OCI-LY3 (cell line): Measurements from ENCODE around the gene LBR.

Experiments
- H2AFZ ChIP-seq: fragments of 200-600, 300-600 bp; shearing (Covaris generic); 2 replicates; pipeline ENCODE4 v1.6.0; 2014; ENCODE audit warnings: antibody characterized with exemption, low read depth, low read length
- H3K27ac ChIP-seq: fragments of 200-600, 300-600 bp; sonication (generic); 2 replicates; pipeline ENCODE4 v1.5.1; 2014; ENCODE audit warnings: mild to moderate bottlenecking, low read length, moderate library complexity, mixed read lengths
- H3K27me3 ChIP-seq: fragments of 200-600, 300-600 bp; sonication (generic); 2 replicates; pipeline ENCODE4 v1.6.1; 2014; ENCODE audit warnings: low read depth, low read length, mixed read lengths
- H3K36me3 ChIP-seq: fragments of 200-600, 300-600 bp; sonication (generic); replicated peaks from 2 replicates; pipeline ENCODE3; 2014; ENCODE audit warnings: low read depth, low read length, mixed read lengths
- H3K4me1 ChIP-seq: fragments of 300-600, 200-600 bp; sonication (generic); 2 replicates; pipeline ENCODE4 v1.6.1; 2014; ENCODE audit warnings: low read length, mixed read lengths
- H3K4me2 ChIP-seq: fragments of 200-600, 300-600 bp; sonication (generic); 2 replicates; pipeline ENCODE4 v1.6.1; 2014; ENCODE audit warnings: low read length, mixed read lengths
- H3K4me3 ChIP-seq: fragments of 300-600, 200-600 bp; sonication (generic); 2 replicates; pipeline ENCODE4 v1.5.1; 2014; ENCODE audit warnings: antibody characterized with exemption, mild to moderate bottlenecking, low read length, moderate library complexity
- H3K79me2 ChIP-seq: fragments of 300-600, 200-600 bp; shearing (Covaris generic); 2 replicates; pipeline ENCODE4 v1.6.1; 2014; ENCODE audit warnings: mild to moderate bottlenecking, low read length, mixed read lengths
- H3K9ac ChIP-seq: fragments of 300-600, 200-600 bp; shearing (Covaris generic); 2 replicates; pipeline ENCODE4 v1.6.0; 2014; ENCODE audit warnings: mild to moderate bottlenecking, low read length, moderate library complexity
- H3K9me3 ChIP-seq: fragments of 200-600, 300-600 bp; shearing (Covaris generic); 2 replicates; pipeline ENCODE4 v1.6.1; 2014; ENCODE audit warnings: low read length, mixed read lengths; ENCODE audit not compliant: insufficient read depth
- H4K20me1 ChIP-seq: fragments of 200-600, 300-600 bp; sonication (generic); 2 replicates; pipeline ENCODE4 v1.6.1; 2016; ENCODE audit warnings: low read length, mixed read lengths; ENCODE audit not compliant: insufficient read depth
- EZH2phosphoT487 ChIP-seq: fragments of 200-600 bp; shearing (Covaris generic); IDR thresholded peaks from 2 replicates; pipeline ENCODE4 v1.6.1; 2018; ENCODE audit warnings: antibody characterized with exemption, mixed run types, low read depth
- TF ChIP-seq, protein P1 (sequence below): fragments of 200-600, 300-600 bp; sonication (generic); IDR thresholded peaks from 2 replicates; pipeline ENCODE4 v1.5.1; 2014; ENCODE audit warnings: antibody characterized with exemption, low read length, low read depth

The LBR gene

GRCh38 chr1:225461533-225462428, 33.9 kb upstream of the LBR start:
- Histone ChIP-seq H3K4me3 (no peak overlapping the region), H2AFZ (no peak overlapping the region), H3K4me2 (no peak overlapping the region), H3K27me3 (0 out of 2 replicates have a peak, but pooled peaks cover 4% of the 10 kb centered on the region), H3K9me3 (no peaks in the 10 kb centered on the region), H3K27ac (no peak overlapping the region), H3K9ac (no peak overlapping the region), H3K36me3 (no peaks in the 10 kb centered on the region), H3K79me2 (no peaks in the 10 kb centered on the region), H3K4me1 (peaks cover 4% of the 10 kb centered on the region), H4K20me1 (no peaks in the 10 kb centered on the region)
- no peak for TF ChIP-seq EZH2phosphoT487

GRCh38 chr1:225460737-225461532, 33.1 kb upstream of the LBR start:
- TF ChIP-seq EZH2phosphoT487: no peak
- TF ChIP-seq, protein P1, sequence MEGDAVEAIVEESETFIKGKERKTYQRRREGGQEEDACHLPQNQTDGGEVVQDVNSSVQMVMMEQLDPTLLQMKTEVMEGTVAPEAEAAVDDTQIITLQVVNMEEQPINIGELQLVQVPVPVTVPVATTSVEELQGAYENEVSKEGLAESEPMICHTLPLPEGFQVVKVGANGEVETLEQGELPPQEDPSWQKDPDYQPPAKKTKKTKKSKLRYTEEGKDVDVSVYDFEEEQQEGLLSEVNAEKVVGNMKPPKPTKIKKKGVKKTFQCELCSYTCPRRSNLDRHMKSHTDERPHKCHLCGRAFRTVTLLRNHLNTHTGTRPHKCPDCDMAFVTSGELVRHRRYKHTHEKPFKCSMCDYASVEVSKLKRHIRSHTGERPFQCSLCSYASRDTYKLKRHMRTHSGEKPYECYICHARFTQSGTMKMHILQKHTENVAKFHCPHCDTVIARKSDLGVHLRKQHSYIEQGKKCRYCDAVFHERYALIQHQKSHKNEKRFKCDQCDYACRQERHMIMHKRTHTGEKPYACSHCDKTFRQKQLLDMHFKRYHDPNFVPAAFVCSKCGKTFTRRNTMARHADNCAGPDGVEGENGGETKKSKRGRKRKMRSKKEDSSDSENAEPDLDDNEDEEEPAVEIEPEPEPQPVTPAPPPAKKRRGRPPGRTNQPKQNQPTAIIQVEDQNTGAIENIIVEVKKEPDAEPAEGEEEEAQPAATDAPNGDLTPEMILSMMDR: no peak
- no peaks in the 10 kb centered on the region for H4K20me1 ChIP-seq
- H3K27me3 ChIP-seq: 0 out of 2 replicates have a peak, but pooled peaks cover 4% of the 10 kb centered on the region
- no peak overlapping the region for H3K4me2 ChIP-seq
- no peak overlapping the region for H3K27ac ChIP-seq
- H2AFZ ChIP-seq: no peak overlapping the region
- H3K9me3 ChIP-seq: no peaks in the 10 kb centered on the region
- H3K36me3 ChIP-seq: no peaks in the 10 kb centered on the region
- no peaks in the 10 kb centered on the region for H3K79me2 ChIP-seq
- H3K9ac ChIP-seq: no peak overlapping the region
- no peak overlapping the region for H3K4me3 ChIP-seq
- H3K4me1 ChIP-seq: no peaks in the 10 kb centered on the region

DNA sequence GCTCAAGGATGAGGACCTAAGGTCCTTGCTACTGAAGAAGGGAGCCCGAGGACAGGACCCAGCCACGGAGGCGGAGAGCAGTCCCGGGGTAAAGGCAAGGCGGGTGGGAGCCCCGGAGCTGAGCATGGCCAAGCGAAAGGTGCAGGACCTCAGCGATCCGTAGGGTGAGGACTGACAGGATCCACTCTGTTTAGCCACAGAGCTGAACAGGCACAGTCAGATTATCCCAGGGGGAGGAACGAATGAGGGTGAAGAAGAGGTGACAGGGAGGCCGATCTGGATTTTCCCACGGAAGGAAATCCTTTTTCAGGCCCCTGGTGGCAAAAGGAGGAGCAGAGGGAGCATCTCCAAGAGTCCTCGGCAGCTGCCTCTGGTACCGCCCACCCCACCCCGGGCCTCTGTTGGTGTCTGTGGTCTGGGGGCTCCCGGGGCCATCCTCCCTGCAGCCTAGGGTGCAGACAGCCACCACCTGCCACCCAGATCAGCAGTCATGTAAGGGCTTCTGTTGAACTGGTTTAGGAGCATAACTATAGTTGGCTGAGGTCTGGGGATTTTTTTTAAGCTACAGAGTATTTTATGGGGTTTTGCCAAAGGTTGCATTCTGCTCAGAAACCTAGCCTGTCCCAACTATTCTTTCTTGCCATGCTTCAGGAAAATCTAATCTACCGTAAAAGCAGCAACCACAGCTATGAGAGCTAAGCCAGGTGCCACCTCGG, 32.3 kb upstream of the LBR start:
- Histone ChIP-seq H2AFZ (no peak overlapping the region), H3K36me3 (no peaks in the 10 kb centered on the region), H3K4me1 (no peaks in the 10 kb centered on the region), H3K27ac (no peak overlapping the region), H3K4me3 (no peak overlapping the region), H3K27me3 (0 out of 2 replicates have a peak, but pooled peaks cover 4% of the 10 kb centered on the region), H3K9me3 (no peaks in the 10 kb centered on the region), H4K20me1 (no peaks in the 10 kb centered on the region), H3K4me2 (no peak overlapping the region), H3K9ac (no peak overlapping the region), H3K79me2 (no peaks in the 10 kb centered on the region)
- TF ChIP-seq EZH2phosphoT487: no peak
- TF ChIP-seq, protein P1: no peak

- Histone ChIP-seq H3K4me3 (no peak overlapping the region), H3K27ac (no peak overlapping the region), H3K4me2 (no peak overlapping the region), H3K4me1 (no peaks in the 10 kb centered on the region), H4K20me1 (no peaks in the 10 kb centered on the region), H3K27me3 (0 out of 2 replicates have a peak, but pooled peaks cover 4% of the 10 kb centered on the region), H3K9ac (no peak overlapping the region), H2AFZ (no peak overlapping the region), H3K9me3 (no peaks in the 10 kb centered on the region), H3K79me2 (no peaks in the 10 kb centered on the region), H3K36me3 (no peaks in the 10 kb centered on the region)
- TF ChIP-seq EZH2phosphoT487: no peak
- TF ChIP-seq, protein P1: no peak
Measured at GRCh38 chr1:225458222-225458631, 30.4 kb upstream of the LBR start.
